ENCODE measurements around the gene ALPL. TPM values are rescaled to one million over a fixed set of nuclear protein-coding genes. Genes with fewer than 3 reads are reported as not detected.

ALPL gene
- total RNA-seq, 1 experiment from 2014 or later: 0.31 TPM

DNA sequence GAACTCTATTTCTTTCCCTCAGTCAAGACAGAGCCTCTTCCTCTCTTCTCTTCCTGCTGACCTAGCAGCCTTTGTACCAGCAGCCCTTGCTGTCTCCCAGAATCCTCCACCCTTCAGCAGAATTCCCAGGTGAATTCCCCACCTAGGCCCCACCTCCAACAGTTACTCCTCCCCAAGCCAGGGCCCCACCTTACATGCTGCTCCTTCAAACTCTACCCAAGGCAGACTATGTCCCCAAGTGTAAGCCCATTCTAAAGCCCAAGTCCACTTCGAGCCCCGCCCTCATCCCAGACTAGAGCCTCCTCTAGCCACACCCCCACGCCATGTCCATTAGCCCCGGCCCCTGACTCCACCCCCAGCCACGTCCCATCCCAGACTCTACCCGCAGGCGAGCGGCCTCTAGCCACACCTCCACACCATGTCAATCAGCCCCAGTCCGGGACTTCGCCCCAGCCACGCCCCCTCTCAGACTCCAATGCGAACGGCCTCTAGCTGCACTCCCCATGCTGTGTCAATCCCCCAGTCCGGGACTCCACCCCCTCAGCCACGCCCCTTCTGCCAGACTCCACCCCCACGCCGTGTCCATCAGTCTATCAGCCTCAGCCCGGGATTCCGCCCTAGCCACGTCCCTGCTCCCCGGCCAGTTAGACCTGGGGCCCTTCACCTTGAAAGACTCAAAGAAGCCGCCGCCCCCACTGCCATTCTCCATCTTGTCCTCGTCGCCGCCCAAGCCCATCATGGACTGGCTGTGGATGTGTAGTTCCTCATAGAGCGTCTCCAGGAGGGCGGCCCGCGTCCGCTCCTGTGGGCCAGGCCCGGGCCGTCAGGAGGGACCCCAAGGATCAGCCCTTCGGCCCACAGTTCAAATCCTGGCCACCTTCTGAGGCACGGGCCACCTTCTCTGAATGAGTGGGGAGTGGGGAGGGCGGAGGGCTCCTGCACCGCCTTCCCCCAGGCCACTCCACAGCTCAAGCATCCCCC lies 98.6 kb downstream of the ALPL start:
- H3K27me3 Mint-ChIP-seq (ENCODE audit: unreplicated experiment): no peaks in the 10 kb centered on the region

GRCh38 chr1:21608798-21609197 lies 99.6 kb downstream of the ALPL start:
- no peaks in the 10 kb centered on the region for H3K9me3 Mint-ChIP-seq (ENCODE audit: low read depth, unreplicated experiment)
- peaks cover 20% of the 10 kb centered on the region for H3K4me1 Mint-ChIP-seq (ENCODE audit: low read depth, unreplicated experiment)
- CTCF ChIA-PET: no interaction called here
- H3K36me3 Mint-ChIP-seq (ENCODE audit: insufficient read depth, unreplicated experiment): peaks cover 33% of the 10 kb centered on the region
- no TSS peak for BruUV-seq (replicated peaks)
- no peak for TF ChIP-seq CTCF (IDR thresholded peaks at IDR 0.05; ENCODE audit: unreplicated experiment)
- H3K27me3 Mint-ChIP-seq (ENCODE audit: unreplicated experiment): no peaks in the 10 kb centered on the region
- DNase-seq: no peak
- intact Hi-C loops (cut with micrococcal nuclease; ENCODE audit: unreplicated experiment): no loop called here
- no peak overlapping the region for H3K4me3 Mint-ChIP-seq (ENCODE audit: low read depth, unreplicated experiment)
- no peak overlapping the region for H3K27ac Mint-ChIP-seq (ENCODE audit: unreplicated experiment)

More for the DNA sequence above, 98.6 kb downstream of the ALPL start:
- Mint-ChIP-seq H3K27ac (ENCODE audit: unreplicated experiment) (no peak overlapping the region), H3K4me3 (ENCODE audit: low read depth, unreplicated experiment) (no peak overlapping the region), H3K9me3 (ENCODE audit: low read depth, unreplicated experiment) (no peaks in the 10 kb centered on the region), H3K4me1 (ENCODE audit: low read depth, unreplicated experiment) (peaks cover 22% of the 10 kb centered on the region), H3K36me3 (ENCODE audit: insufficient read depth, unreplicated experiment) (peaks cover 30% of the 10 kb centered on the region)
- no TSS peak for BruUV-seq (replicated peaks)
- no peak for TF ChIP-seq CTCF (IDR thresholded peaks at IDR 0.05; ENCODE audit: unreplicated experiment)
- CTCF ChIA-PET: no interaction called here
- intact Hi-C loops (cut with micrococcal nuclease; ENCODE audit: unreplicated experiment): no loop called here
- peak; percentile 28 for DNase-seq

DNA sequence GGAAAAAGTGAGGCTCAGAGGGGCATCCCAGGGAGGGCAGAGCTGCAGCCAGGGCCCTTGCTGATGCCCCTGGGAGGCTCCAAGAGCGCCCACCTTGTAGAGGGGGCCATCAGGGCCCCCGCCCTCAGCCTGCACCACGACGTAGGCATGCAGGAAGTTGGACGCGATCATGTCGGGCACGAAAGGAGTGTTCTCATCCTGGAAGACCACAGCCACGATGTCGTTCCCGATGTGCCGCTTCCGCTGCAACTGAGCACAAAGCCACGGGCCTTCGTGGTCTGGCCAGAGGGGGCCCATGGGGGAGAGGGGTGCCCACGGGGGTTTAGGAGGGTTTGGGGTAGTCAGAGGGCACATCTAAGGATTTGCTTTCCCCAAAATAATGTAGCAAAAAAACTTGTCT lies 100.8 kb downstream of the ALPL start:
- Mint-ChIP-seq H3K4me3 (ENCODE audit: low read depth, unreplicated experiment) (no peak overlapping the region), H3K9me3 (ENCODE audit: low read depth, unreplicated experiment) (no peaks in the 10 kb centered on the region), H3K27ac (ENCODE audit: unreplicated experiment) (no peak overlapping the region), H3K27me3 (ENCODE audit: unreplicated experiment) (no peaks in the 10 kb centered on the region), H3K36me3 (ENCODE audit: insufficient read depth, unreplicated experiment) (peaks cover 33% of the 10 kb centered on the region), H3K4me1 (ENCODE audit: low read depth, unreplicated experiment) (peaks cover 13% of the 10 kb centered on the region)
- DNase-seq: no peak
- CTCF ChIA-PET: interaction anchor here (0.8 kb wide), 1 partner anchor 1590 kb away, joined by 4 read pairs; no protein-coding TSS in a partner anchor
- TF ChIP-seq CTCF (IDR thresholded peaks at IDR 0.05; ENCODE audit: unreplicated experiment): no peak
- BruUV-seq (replicated peaks): no TSS peak
- intact Hi-C loops (cut with micrococcal nuclease; ENCODE audit: unreplicated experiment): no loop called here

- Mint-ChIP-seq H3K4me3 (ENCODE audit: low read depth, unreplicated experiment) (no peak overlapping the region), H3K4me1 (ENCODE audit: low read depth, unreplicated experiment) (peaks cover 25% of the 10 kb centered on the region), H3K9me3 (ENCODE audit: low read depth, unreplicated experiment) (no peaks in the 10 kb centered on the region), H3K27me3 (ENCODE audit: unreplicated experiment) (no peaks in the 10 kb centered on the region), H3K27ac (ENCODE audit: unreplicated experiment) (no peak overlapping the region), H3K36me3 (ENCODE audit: insufficient read depth, unreplicated experiment) (peaks cover 34% of the 10 kb centered on the region)
- no peak for DNase-seq
- no TSS peak for BruUV-seq (replicated peaks)
- no peak for TF ChIP-seq CTCF (IDR thresholded peaks at IDR 0.05; ENCODE audit: unreplicated experiment)
- CTCF ChIA-PET: interaction anchor here (0.8 kb wide), 1 partner anchor 1588 kb away, joined by 4 read pairs; no protein-coding TSS in a partner anchor
- intact Hi-C loops (cut with micrococcal nuclease; ENCODE audit: unreplicated experiment): no loop called here
Measured at GRCh38 chr1:21610989-21611785, 102.0 kb downstream of the ALPL start.

Data from Calu3 (cell line).